SK-N-SH treated with all-trans-retinoic acid at 6 μM for 48 hours (cell line): ENCODE measurements around the gene HMOX1.

Source experiments
- CREB5 ChIP-seq: fragments of 250-450 bp; sonication (Bioruptor Pico); IDR thresholded peaks from 2 replicates; pipeline ENCODE4 v1.5.1; 2020; ENCODE audit warnings: low read depth, mild to moderate bottlenecking, moderate library complexity
- ZFP30 ChIP-seq: fragments of 450-650 bp; formaldehyde crosslinking; IDR thresholded peaks from 2 replicates; pipeline ENCODE4 v1.5.0; 2022; ENCODE audit warnings: mild to moderate bottlenecking, moderate library complexity
- ZNF70 ChIP-seq: fragments of 450-650 bp; formaldehyde crosslinking; IDR thresholded peaks from 2 replicates; pipeline ENCODE4 v1.5.0; 2020; ENCODE audit warnings: mild to moderate bottlenecking, moderate library complexity

- TF ChIP-seq ZNF70 (no peak), ZFP30 (CRISPR knock-in tag) (no peak), CREB5 (CRISPR knock-in tag) (no peak)
These were observed 13.1 kb downstream of the HMOX1 start for GRCh38 chr22:35394011-35394312.
